Stimulated activated CD4-positive, alpha-beta T cell treated with anti-CD3 and anti-CD28 coated beads, TNF-alpha, amount 100 ng/mL, for 1 hour (primary cell): ENCODE data around the gene GDF15.
"Not testable (repeated sequence)": the region's sequence is repeated elsewhere in the genome, so short reads cannot be mapped to it uniquely, and the experiment has no call there.

Experiments
- DNase-seq, 3 donors: peaks; one replicate each; pipeline ENCODE4 v3.0.0-alpha.2; 2020; ENCODE audit warnings: low read depth in 3 of 3, low spot score in 1 of 3

Gene GDF15

DNA sequence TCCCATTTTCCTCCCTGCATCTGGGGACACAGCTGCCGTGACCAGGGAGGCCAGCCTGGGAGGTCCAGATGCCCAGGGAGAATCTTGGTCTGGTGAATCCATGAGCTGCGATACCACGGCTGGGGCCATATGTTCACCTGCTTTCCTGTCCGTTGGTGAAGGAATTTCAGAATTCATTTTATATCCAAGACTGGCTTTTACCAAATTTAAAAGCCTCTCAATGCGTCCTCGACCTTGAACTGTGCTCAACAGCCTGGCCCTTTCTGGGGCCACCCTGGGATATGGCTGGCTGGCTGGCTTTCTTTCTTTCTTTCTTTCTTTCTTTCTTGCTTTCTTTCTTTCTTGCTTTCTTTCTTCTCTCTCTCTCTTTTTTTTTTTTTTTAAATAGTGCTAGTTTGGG, 22.2 kb upstream of the GDF15 start:
- no peak for DNase-seq

DNA sequence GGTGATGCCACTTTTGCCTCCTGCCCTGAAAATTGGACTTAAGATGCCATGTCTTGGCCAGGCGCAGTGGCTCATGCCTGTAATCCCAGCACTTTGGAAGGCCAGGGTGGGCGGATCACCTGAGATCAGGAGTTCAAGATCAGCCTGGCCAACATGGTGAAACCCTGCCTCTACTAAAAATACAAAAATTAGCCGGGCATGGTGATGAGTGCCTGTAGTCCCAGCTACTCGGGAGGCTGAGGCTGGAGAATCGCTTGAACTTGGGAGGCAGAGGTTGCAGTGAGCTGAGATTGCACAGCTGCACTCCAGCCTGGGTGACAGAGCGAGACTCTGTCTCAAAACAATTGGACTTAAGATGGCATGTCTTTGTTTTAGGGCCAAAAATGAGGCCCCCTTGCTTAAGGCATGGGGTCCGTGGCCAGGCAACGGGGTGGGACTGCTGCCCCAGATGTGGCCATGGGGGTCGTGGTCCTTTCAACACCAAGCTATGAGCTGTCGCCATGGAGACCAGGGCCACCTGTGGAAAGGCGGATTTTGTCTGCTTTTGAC, 21.6 kb upstream of the GDF15 start:
- not testable (repeated sequence) for DNase-seq

DNA sequence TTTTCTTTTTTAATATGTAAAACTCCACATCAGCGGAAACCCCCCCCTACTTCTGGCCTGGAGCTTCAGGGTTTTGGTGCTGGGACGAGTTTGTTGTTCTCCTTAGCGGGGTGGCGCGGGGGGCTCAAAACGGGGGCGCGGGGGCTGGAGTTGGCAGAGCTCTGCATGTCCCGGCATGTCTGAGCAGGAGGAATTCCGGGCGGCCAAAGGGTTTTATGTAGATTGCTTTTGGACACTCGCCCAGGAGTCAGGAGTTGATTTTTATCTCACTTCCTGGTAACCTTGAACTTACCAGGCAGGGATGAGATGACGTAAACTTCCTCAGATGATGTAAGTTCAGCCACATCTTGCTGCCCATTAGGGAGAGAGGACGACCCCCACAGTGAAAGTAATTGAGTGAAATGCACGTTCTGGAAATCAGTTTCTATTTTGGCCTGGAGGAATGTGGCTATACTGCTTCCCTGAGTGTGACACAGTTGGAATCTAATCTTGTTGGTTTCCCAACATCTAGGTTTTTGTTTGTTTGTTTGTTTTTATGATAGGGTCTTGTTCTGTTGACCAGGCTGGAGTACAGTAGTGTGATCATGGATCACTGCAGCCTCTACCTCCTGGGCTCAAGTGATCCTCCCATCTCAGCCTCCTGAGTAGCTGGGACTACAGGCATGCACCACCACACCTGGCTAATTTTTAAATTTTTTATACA, 21.0 kb upstream of the GDF15 start:
- no peak for DNase-seq

DNA sequence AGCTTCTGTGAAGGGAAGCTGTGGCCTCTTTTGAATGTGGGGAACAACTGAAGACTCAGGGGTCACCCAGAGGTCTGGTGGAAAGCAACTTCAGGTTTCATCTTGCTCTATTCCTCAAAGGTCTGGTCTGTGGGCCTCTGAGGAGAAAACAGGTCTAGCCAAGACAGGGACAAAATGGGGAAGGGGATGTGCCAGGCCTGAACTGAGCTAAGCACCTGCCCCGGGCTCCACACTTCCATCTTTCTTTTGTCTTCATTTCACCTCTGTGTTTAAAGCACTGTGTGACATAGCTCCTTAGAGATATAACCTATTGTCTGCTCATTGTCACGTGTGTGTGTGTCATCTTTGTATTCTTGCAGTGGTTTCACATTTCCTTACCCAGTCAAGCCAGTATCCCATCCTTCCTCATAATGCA, 19.9 kb upstream of the GDF15 start:
- DNase-seq: no peak

DNA sequence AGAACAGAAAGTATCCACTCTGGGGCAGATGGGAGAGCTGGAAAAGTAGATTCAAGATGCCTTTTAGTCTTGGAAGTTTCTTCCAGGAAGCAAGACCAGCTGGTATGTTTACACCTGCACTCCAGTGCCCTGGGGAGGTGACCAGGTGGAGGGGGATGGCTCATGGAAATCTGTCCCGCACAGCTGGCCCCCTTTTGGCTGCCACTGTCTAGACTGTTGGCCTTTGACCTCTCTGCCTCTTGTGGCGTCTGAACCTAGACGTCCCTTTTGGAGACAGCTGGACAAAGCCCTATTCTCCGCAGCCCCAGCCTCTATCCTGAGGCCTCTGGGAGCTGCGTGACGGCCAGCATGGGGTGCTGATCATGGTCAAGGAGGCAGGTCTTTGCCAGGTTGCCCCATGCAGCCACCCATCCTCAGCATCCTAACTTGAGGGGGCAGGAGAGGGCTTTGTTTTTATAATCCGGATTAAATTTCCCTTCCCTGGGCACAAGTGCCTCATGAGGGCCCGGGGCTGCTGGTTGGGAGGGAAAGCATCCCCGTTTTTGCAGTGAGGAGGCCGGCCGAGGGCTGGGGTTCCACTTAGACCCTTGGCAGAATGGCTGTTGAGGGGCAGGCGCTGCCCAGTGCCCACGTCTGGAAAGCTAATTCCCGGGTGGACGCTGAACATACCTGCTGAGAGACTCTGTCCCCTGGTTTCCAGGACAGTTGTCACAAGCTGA, 17.3 kb upstream of the GDF15 start:
- no peak for DNase-seq

DNA sequence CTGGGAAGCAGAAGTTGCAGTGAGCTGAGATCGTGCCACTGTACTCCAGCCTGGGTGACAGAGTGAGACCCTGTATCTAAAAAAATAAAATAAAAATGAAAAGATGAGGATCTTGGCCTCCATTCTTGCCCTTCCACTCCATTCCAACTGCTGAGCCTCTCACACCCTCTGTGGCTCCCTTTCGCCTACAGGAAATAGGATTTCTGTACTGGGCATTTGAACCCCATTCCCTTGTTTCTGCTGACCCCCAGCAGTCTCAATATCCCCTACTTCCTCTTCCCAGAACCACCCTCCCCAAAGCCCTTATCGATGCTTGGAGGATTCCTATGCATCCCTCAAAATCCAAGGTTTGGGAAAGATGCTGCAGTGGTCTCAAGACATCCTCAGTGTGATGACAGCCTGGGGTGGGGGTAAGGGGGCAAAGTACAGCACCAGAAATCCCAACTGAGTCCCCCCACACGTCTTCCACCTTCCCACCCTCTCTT, 12.5 kb upstream of the GDF15 start:
- no peak for DNase-seq

DNA sequence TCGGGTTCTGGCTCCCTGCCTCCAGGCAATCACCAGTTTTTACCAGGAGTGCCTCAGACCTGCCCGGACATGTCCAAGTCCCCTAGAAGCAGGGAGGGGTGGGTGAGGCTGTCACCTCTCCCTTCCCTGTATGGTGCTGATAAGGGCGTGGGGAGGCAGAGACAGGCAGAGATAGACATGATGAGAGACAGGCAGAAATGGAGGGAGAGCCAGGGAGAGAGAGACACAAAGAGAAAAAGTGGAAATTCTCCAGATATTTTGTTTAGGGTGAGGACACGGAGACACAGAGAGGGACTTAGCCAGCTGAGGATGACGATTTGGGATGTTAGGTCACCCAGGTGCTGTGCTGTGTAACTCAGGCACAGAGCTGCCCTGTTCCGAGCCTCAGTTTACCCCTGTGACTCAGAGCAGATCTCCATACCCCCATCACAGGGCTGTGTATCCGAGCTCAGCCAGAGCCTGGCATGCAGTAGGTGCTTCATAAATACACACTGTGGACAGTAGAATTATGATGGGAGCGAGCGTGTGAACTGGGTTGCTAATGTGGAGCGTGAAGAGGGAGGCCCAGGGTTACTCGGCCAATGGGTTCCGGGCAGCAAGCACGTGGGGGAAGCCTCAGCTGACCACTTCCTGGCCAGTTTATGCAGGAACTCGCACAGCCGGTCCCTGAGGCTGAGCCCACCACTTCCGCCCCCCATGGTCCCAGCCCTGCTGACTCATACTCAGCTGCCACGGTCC, 11.9 kb upstream of the GDF15 start:
- DNase-seq: no peak

DNA sequence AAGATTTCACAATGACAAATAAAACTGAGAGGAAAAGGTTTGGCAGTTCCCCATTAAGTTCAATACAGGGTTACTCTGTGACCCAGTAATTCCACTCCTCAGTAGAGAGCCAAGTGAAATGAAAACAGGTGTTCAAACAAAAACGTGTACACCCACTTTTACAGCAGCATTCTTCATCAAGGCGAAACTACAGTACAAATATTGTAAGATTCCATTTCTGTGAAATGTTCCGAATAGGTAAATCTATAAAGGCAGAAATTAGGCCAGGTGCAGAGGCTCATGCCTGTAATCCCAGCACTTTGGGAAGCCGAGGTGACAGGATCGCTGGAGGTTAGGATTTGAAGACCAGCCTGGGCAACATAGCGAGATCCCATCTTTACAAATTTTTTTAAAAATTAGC, 8.9 kb upstream of the GDF15 start:
- no peak for DNase-seq

DNA sequence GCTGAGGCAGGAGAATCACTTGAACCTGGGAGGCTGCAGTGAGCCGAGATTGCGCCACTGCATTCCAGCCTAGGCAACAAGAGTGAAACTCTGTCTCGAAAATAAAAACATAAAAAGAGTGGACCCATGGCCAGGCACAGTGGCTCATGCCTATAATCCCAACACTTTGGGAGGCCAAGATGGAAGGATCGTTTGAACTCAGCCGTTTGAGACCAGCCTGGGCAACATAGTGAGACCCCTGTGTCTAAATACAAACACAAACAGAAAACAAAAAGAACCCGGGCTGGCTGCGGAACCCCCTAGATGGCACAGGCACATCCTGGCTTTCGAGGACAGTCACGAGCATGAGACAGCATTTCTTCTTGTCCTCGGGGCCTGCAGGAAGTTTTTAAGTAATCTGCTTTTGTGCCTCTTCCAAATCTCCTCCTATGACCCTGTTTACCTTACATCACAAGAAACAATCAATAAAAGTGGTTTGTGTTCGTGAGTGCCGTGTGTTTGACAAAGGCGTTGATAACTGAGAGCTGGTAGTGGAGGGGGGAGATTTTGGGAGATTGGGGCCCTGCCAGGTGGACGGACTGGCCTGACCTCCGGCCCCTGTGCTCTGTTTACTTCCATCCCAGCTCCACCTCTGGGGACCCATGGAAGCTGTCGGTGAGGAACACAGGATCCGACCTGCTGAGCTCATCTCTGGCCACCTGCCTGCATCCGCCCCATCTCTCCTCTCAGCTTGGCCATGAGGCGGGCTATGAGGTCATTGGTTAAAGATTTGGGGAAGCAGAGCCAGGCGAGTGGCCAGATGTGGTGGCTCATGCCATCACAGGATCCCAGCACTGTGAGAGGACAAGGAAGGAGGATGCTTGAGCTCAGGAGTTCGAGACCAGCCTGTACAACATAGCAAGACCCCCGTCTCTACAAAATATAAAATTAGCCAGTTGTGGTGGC, 5.9 kb upstream of the GDF15 start:
- DNase-seq: no peak

DNA sequence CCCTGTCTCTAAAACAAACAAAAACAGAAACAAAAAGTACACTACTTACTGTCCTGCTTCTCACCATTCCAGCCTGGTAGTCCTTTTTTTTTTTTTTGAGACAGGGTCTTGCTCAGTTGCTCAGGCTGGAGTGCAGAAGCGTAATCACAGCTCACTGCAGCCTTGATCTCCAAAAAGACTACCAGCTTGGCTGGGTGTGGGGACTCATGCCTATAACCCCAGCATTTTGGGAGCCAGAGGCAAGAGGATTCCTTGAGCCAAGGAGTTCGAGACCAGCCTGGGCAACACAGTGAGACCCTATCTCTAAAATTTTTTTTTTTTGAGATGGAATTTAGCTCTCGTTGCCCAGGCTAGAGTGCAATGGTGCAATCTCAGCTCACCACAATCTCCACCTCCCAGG, 5.1 kb upstream of the GDF15 start:
- no peak for DNase-seq

DNA sequence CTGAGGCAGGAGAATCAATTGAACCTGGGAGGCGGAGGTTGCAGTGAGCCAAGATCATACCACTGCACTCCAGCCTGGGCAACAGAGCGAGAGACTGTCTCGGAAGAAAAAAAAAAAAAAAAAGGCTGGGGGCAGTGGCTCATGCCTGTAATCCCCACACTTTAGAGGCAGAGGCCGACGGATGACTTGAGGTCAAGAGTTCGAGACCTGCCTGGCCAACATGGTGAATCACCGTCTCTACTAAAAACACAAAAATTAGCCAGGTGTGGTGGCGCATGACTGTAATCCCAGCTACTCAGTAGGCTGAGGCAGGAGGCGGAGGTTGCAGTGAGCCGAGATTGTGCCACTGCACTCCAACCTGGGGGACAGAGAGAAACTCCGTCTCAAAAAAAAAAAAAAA, 2.3 kb upstream of the GDF15 start:
- not testable (repeated sequence) for DNase-seq

DNA sequence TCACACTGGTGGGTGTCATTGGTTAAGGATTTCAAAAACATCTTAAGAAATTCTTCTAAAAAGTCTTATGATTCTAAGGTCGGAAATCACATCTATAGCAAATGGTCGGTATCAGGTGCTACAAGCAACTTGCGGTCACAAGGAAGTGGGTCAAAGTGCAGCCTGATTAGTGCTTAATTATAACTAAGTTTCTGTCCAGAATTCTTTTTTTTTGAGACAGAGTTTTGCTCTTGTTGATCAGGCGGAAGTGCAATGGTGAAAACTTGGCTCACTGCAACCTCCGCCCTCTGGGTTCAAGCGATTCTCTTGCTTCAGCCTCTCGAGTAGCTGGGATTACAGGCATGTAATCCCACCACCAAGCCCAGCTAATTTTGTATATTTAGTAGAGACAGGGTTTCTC, 1.2 kb upstream of the GDF15 start:
- no peak for DNase-seq

DNA sequence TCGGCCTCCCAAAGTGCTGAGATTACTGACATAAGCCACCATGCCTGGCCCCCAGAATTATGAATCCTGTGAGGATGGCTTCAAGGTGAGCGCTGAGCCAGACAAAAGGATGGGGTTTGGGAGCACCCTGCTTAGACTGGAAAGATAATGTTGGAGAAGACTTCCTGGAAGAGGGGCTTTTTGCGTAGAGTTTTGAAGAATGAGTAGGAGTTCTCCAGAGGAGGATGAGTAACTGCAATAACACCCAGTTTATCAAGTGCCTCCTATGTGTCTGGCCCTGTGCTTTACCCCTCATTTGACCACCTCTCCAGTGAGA, 641 bp upstream of the GDF15 start:
- DNase-seq: no peak

DNA sequence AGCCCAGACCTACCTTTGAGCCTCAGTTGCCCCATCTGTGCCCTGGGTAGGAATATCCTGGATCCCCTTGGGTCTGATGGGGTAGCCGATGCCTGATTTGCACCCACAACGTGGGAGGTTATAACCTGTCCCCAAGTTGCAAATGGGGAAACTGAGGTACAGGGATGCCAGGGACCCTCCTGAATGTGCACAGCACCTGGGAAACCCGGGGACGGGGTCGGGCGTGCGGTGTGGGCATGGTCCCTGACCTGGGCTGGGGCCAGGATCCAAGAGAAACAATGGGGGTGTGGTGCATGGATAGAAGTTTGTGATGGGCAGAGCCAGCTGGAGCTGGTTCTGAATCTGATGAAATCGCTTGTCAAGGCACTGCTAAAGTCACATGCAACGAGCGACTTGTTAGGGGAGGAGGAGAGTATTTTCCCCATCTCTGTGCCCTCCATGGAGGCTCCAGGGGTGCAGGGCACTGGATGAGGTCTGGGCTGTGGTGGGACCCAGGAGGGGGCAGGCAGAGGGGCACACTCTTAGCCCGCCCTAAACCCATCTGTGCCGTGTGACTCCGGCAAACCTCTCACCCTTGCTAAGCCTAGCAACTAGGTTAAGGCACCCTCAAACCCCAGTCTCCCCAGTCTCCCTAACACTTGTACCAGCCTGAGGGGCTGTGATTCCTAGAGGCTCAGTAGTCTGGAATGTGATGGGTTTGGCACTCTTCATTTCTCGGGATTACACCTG, 749 bp downstream of the GDF15 start:
- DNase-seq: no peak

DNA sequence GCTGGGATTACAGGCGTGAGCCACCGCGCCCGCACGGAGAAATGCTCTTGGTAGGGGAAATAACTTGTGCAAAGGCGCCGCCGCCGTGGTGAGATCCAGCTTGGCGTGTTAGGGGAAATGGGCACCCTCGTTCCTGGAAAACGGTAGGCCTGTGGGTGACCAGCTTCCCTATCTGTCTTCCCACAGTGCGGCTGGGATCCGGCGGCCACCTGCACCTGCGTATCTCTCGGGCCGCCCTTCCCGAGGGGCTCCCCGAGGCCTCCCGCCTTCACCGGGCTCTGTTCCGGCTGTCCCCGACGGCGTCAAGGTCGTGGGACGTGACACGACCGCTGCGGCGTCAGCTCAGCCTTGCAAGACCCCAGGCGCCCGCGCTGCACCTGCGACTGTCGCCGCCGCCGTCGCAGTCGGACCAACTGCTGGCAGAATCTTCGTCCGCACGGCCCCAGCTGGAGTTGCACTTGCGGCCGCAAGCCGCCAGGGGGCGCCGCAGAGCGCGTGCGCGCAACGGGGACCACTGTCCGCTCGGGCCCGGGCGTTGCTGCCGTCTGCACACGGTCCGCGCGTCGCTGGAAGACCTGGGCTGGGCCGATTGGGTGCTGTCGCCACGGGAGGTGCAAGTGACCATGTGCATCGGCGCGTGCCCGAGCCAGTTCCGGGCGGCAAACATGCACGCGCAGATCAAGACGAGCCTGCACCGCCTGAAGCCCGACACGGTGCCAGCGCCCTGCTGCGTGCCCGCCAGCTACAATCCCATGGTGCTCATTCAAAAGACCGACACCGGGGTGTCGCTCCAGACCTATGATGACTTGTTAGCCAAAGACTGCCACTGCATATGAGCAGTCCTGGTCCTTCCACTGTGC, 2.4 kb downstream of the GDF15 start:
- peak; percentile 21 to 80 (median 60) for DNase-seq

DNA sequence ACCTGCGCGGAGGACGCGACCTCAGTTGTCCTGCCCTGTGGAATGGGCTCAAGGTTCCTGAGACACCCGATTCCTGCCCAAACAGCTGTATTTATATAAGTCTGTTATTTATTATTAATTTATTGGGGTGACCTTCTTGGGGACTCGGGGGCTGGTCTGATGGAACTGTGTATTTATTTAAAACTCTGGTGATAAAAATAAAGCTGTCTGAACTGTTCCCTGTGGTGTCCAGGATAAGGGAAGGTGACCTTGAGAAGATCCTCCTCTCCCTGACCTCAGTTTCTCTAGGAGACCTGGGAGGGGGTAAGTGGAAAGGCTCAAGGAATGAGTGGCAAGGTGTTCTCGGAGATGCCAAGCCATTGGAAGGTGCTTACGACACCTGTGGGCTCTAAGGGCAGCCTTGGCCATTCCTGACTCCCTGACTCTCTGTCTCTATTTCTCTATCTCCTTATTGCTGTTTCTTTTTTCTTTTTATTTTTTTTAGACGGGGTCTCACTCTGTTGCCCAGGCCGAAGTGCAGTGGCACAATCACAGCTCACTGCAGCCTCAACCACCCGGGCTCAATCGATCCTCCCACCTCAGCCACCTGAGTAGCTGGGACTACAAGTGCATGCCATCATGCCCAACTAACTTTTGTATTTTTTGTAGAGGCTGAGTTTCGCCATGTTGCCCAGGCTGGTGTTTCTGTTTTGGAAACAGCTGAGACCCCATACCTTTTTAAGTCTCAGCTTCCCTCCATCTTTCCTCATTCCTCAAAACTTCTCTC, 3.2 kb downstream of the GDF15 start:
- DNase-seq: no peak

DNA sequence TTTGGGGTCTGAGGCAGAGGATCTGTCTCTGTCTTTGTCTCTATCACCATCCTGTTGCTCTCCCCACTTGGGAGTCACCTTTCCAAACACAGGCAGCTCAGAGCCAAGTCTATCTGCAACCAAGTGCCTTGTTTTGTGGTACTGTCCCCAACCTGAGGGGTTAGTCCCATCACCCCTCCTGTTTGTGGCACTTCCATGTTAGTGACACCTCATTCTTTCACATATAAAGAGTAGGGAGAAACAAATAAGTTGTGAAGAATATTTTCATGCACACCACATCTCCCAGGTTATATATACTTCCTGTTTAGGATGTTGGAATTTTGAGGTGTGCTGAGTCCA, 3.7 kb downstream of the GDF15 start:
- no peak for DNase-seq

DNA sequence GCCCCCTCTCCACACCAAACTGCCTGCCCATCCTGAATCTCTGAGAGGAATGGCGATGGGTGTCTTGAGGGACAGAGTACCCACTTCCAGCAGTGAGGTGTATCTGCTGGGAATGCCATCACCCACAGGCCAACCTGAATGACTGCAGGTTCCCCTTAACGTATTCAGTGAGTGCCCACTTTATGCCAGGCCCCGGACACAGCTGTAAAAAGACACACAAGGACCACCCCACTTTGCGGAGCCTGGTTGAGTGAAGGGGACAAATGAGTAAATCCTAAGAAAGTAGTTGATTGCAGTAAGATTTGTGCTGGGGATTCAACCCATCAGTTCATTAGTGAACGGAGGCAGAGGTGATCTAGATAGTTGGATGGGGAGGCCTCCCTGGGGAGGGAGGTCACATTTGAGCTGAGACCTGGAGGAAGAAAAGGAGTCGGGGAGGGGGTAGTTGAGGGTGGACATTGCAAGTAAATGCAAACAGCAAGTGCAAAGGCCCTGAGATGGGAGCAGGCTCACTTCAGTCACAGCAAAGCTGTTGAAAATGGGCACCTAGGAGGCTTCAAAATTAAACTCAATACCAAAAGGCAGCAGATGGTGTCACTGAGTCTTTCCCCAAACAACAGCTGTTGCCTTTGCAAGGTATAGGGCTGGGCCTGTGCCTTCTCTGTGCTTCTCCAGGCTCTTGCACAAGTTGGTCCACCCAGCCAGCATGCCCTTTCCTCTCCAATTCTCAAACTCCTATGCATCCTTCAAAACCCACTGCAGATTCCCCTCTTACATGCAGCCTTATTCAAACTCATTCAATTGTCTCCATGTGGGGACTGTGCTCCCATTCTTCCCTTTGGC, 4.3 kb downstream of the GDF15 start:
- DNase-seq: no peak
